GM10266 (cell line): ENCODE measurements around the gene TFEB.

ENCODE experiments used
- DNase-seq: peaks from one replicate; pipeline ENCODE4 v3.0.0; 2012; ENCODE audit errors: extremely low spot score
- TF ChIP-seq, protein P1 (sequence below): IDR thresholded peaks from 2 replicates; pipeline ENCODE4 v1.5.1; 2012; ENCODE audit warnings: mild to moderate bottlenecking, low read depth; ENCODE audit not compliant: control insufficient read depth, insufficient read depth; ENCODE audit errors: missing control alignments

TFEB gene

GRCh38 chr6:41720262-41720620, 15.2 kb downstream of the TFEB start:
- TF ChIP-seq, protein P1, sequence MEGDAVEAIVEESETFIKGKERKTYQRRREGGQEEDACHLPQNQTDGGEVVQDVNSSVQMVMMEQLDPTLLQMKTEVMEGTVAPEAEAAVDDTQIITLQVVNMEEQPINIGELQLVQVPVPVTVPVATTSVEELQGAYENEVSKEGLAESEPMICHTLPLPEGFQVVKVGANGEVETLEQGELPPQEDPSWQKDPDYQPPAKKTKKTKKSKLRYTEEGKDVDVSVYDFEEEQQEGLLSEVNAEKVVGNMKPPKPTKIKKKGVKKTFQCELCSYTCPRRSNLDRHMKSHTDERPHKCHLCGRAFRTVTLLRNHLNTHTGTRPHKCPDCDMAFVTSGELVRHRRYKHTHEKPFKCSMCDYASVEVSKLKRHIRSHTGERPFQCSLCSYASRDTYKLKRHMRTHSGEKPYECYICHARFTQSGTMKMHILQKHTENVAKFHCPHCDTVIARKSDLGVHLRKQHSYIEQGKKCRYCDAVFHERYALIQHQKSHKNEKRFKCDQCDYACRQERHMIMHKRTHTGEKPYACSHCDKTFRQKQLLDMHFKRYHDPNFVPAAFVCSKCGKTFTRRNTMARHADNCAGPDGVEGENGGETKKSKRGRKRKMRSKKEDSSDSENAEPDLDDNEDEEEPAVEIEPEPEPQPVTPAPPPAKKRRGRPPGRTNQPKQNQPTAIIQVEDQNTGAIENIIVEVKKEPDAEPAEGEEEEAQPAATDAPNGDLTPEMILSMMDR: no peak
- DNase-seq: peak; percentile 66

DNA sequence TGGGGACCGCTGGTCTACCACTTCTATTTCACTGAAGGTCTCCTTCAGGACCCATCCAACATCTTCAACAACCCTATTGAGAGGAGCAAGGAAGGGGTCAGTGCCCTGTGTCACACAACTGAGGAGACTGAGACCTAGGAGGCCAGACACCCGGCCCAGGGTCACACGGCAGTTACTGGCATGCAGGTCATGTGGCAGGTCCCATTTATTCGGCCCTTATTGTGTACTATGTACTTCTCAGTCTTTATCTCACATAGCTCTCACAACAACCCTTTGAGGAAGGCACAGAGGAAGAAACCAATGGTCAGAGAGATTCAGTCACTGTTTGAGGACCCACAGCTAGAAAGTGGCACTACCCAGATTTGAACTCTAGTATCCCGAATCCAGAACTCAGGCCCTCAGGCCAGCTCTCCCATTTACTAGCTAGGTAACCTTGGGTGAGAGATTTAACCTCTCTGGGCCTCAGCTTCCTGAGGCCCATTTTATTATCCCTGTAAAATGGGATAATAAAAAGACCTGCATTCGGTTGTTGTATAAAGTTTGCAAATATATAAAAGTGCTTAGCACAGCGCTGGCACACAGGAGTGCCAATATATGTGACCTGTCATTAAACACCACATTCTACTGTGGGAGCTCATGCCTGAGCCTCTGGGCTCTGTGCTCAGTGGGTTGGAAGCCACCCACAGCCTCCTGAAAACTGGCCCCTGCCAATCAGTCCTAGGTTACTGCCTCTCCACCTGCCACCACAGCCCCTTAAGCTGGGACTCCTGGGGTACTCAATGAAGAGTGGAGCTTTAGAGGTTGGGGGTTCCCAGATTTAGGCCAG, 15.8 kb downstream of the TFEB start:
- TF ChIP-seq, protein P1: no peak
- DNase-seq: no peak

- TF ChIP-seq, protein P1: no peak
- no peak for DNase-seq
These were observed 16.6 kb downstream of the TFEB start for GRCh38 chr6:41718828-41719227.

- no peak for DNase-seq
- TF ChIP-seq, protein P1: no peak
These were observed 18.0 kb downstream of the TFEB start for GRCh38 chr6:41717392-41717736.

DNA sequence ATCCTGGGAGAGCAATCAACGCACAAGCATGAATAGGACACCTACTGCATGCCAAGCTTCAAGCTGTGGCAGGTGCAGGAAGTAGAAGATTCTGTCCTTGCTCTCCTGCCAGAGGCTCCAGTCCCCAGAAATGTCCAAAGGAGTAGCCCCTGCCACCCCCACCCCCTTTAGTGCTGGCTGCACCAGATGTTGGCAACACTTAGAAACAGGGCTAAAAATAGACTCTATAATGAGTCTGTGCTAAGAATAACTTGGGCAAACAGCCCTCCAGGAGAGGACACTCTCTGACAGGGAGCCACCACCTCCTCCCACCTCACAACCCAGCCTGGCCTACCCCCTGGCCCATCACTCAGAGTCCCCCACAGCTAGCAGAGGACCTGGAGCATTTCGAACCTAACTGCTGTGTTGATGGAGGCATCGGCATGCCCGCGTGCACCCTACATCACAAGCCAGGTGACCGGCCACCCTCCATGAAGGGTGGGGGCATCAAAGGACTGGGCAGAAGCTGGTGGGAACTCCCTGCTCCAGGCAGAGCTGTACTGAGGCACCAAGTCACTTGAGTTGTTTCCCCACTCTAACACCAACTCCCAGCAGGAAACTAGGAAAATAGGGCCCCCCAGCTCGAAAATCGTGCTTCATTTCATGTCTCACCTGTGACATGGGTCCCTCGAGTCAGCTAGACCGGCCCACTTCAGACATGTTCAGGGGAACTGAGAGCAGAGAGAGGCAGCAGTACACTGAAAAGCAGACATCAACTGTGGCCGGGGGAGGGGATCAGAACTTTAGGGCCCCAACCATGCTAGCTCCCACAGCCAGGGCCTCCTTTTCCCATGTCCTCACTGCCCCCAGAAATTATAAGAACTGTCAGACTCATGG, 18.7 kb downstream of the TFEB start:
- TF ChIP-seq, protein P1: no peak
- no peak for DNase-seq

- DNase-seq: no peak
- TF ChIP-seq, protein P1: no peak
These were observed 19.5 kb downstream of the TFEB start for GRCh38 chr6:41715795-41716515.
